A172 (cell line): Measurements from ENCODE around the gene SCGB3A1. TPM values are rescaled to one million over a fixed set of nuclear protein-coding genes. Genes with fewer than 3 reads are reported as not detected.

Experiments
- DNase-seq: peaks from one replicate; pipeline ENCODE4 v3.0.0-alpha.2; 2015; ENCODE audit warnings: low spot score
- total RNA-seq: library from RNA; depleted of rRNA; stranded (reverse); fragments of >200 nt; shearing (Covaris generic); gene quantifications from 2 replicates; pipeline ENCODE4 v1.2.3, GENCODE V29; 2014; rRNA removed

Gene SCGB3A1
- total RNA-seq, 1 experiment from 2014 or later = not detected

- no peak for DNase-seq
Observed at GRCh38 chr5:180590543-180591310, 572 bp downstream of the SCGB3A1 start.

GRCh38 chr5:180589771-180590542 is 1.3 kb downstream of the SCGB3A1 start:
- DNase-seq = no peak

- no peak for DNase-seq
Observed at GRCh38 chr5:180586870-180587269, 4.4 kb downstream of the SCGB3A1 start.

- no peak for DNase-seq
Observed at GRCh38 chr5:180586204-180586603, 5.1 kb downstream of the SCGB3A1 start.

GRCh38 chr5:180583738-180584137 is 7.6 kb downstream of the SCGB3A1 start:
- DNase-seq = no peak

GRCh38 chr5:180580681-180581080 is 10.6 kb downstream of the SCGB3A1 start:
- DNase-seq = no peak

GRCh38 chr5:180575571-180575970 is 15.7 kb downstream of the SCGB3A1 start:
- no peak for DNase-seq

- no peak for DNase-seq
Observed at GRCh38 chr5:180568914-180569313, 22.4 kb downstream of the SCGB3A1 start.

- DNase-seq = no peak
Observed at GRCh38 chr5:180563994-180564393, 27.3 kb downstream of the SCGB3A1 start.

- no peak for DNase-seq
Observed at GRCh38 chr5:180558232-180558631, 33.1 kb downstream of the SCGB3A1 start.

- DNase-seq = peak; percentile 17
Observed at GRCh38 chr5:180557217-180557809, 34.0 kb downstream of the SCGB3A1 start.

- DNase-seq = no peak
Observed at GRCh38 chr5:180555168-180555921, 36.0 kb downstream of the SCGB3A1 start.

GRCh38 chr5:180553530-180553929 is 37.8 kb downstream of the SCGB3A1 start:
- DNase-seq = no peak

GRCh38 chr5:180548563-180548962 is 42.7 kb downstream of the SCGB3A1 start:
- no peak for DNase-seq

- DNase-seq = no peak
Observed at GRCh38 chr5:180545248-180545647, 46.1 kb downstream of the SCGB3A1 start.

GRCh38 chr5:180541710-180542109 is 49.6 kb downstream of the SCGB3A1 start:
- no peak for DNase-seq

Other genes with a start within 250 kb of the SCGB3A1 start
- gene GFPT2, start 238.2 kb downstream of the SCGB3A1 start, total RNA-seq = 42.0 and 50.5 TPM in 2 replicates
- gene CNOT6, start 97.1 kb downstream of the SCGB3A1 start, total RNA-seq = 18.4 and 21.2 TPM in 2 replicates
- gene FLT4, start 58.1 kb upstream of the SCGB3A1 start, total RNA-seq = 9.8 and 11.5 TPM in 2 replicates
- not detected in 2 replicates for gene OR2Y1, start 148.6 kb upstream of the SCGB3A1 start, total RNA-seq
- gene MGAT1, start 211.3 kb upstream of the SCGB3A1 start, total RNA-seq = 65.4 and 80.7 TPM in 2 replicates